GM18520 (cell line): Measurements from ENCODE around the gene DCLK3.

ENCODE experiments used
- ATAC-seq: cut with Tn5 transposase; IDR thresholded peaks from one replicate; pipeline ENCODE4 v1.9.1; 2021; ENCODE audit not compliant: unreplicated experiment

Gene DCLK3

GRCh38 chr3:36678216-36679013 is 85.9 kb downstream of the DCLK3 start:
- ATAC-seq = no peak

GRCh38 chr3:36677331-36678007 is 86.9 kb downstream of the DCLK3 start:
- no peak for ATAC-seq

DNA sequence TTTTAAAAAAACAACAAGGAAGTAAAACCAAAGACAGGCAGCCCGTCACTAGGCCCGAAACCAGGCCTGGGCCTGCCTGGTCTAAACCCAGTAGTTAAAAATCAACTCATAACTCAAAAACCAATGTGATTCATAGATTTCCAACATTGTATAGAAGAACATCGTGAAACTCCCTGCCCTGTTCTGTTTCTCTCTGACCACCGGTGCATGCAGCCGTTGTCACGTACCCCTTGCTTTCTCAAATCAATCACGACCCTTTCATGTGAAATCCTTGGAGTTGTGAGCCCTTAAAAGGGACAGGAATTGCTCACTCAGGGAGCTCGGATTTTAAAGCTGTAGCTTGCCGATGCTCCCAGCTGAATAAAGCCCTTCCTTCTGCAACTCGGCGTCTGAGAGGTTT is 89.5 kb downstream of the DCLK3 start:
- ATAC-seq = no peak

- ATAC-seq = no peak
Measured at GRCh38 chr3:36669764-36670163, 94.6 kb downstream of the DCLK3 start.

- no peak for ATAC-seq
Measured at GRCh38 chr3:36666166-36666565, 98.2 kb downstream of the DCLK3 start.

GRCh38 chr3:36663666-36664291 is 100.6 kb downstream of the DCLK3 start:
- peak; percentile 61 for ATAC-seq

DNA sequence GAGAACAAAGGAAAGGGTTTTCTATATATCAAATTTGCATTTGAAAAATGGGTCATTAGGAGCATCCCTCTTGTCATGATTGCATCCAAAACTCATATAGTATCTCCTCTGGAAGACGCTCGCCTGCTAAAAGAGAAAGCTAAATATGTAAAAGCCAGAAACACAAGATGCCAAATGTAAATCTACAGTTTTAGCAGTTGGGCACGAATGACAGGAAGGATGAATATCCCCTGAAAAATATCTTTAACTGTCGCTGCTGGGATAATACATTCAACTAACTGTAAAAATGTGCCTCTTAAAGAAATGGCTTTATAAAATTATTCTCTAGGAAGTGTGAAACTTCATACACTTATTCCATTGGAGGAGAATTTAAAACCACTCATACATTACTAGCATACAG is 101.7 kb downstream of the DCLK3 start:
- ATAC-seq = no peak
